ENCODE results near the gene TBX18. TPM values are rescaled to one million over a fixed set of nuclear protein-coding genes. Genes with fewer than 3 reads are reported as not detected.

Gene TBX18
- total and polyA plus RNA-seq, 4 donors, result 0.10 to 0.59 (median 0.19) TPM; not detected in 1

DNA sequence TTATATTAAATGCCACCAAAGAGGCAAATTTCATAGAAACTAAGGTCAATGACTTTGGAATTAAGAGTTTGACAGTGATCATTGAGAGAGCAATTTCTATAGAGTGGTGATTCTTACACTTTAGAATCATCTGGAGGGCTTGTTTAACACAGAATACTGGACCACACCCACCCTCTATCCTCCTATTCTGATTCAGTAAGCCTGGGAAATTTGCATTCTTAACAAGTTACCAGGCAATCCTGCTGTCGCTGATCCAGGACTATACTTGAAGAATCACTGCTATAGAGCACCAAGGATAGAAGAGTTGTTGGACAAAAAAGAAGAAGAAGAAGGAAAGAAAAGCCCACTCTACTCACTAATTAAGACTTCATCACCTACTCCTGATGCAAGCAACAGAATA is 21.3 kb upstream of the TBX18 start:
- H3K27ac ChIP-seq (ENCODE audit: low read depth in 1 of 2, low read length in 2 of 2), result no peak overlapping the region
- H3K9me3 ChIP-seq (ENCODE audit: control insufficient read depth in 4 of 4, low read length in 3 of 4), result no peaks in the 10 kb centered on the region
- H3K9ac ChIP-seq (ENCODE audit: low read depth in 1 of 2, low read length in 2 of 2), result no peak overlapping the region
- H3K27me3 ChIP-seq (ENCODE audit: control insufficient read depth in 4 of 4, insufficient read depth in 4 of 4, low read length in 3 of 4), result no peaks in the 10 kb centered on the region
- 39% methylated on average over 1 of the region's 1 CpG for WGBS
- no peak for DNase-seq (ENCODE audit: low spot score)
- H3K4me1 ChIP-seq (ENCODE audit: control insufficient read depth in 4 of 4, insufficient read depth in 4 of 4, low read length in 3 of 4), result no peaks in the 10 kb centered on the region
- H3K4me3 ChIP-seq (ENCODE audit: low read depth in 1 of 3, low read length in 3 of 3), result no peak overlapping the region
- no peaks in the 10 kb centered on the region for H3K36me3 ChIP-seq (ENCODE audit: control insufficient read depth in 4 of 4, insufficient read depth in 3 of 4, low read depth in 1 of 4, low read length in 3 of 4)
- no peak for TF ChIP-seq NR2F2 (IDR thresholded peaks at IDR 0.05)
- TF ChIP-seq, protein P1, sequence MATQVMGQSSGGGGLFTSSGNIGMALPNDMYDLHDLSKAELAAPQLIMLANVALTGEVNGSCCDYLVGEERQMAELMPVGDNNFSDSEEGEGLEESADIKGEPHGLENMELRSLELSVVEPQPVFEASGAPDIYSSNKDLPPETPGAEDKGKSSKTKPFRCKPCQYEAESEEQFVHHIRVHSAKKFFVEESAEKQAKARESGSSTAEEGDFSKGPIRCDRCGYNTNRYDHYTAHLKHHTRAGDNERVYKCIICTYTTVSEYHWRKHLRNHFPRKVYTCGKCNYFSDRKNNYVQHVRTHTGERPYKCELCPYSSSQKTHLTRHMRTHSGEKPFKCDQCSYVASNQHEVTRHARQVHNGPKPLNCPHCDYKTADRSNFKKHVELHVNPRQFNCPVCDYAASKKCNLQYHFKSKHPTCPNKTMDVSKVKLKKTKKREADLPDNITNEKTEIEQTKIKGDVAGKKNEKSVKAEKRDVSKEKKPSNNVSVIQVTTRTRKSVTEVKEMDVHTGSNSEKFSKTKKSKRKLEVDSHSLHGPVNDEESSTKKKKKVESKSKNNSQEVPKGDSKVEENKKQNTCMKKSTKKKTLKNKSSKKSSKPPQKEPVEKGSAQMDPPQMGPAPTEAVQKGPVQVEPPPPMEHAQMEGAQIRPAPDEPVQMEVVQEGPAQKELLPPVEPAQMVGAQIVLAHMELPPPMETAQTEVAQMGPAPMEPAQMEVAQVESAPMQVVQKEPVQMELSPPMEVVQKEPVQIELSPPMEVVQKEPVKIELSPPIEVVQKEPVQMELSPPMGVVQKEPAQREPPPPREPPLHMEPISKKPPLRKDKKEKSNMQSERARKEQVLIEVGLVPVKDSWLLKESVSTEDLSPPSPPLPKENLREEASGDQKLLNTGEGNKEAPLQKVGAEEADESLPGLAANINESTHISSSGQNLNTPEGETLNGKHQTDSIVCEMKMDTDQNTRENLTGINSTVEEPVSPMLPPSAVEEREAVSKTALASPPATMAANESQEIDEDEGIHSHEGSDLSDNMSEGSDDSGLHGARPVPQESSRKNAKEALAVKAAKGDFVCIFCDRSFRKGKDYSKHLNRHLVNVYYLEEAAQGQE (IDR thresholded peaks at IDR 0.05), result no peak
- TF ChIP-seq, protein P2, sequence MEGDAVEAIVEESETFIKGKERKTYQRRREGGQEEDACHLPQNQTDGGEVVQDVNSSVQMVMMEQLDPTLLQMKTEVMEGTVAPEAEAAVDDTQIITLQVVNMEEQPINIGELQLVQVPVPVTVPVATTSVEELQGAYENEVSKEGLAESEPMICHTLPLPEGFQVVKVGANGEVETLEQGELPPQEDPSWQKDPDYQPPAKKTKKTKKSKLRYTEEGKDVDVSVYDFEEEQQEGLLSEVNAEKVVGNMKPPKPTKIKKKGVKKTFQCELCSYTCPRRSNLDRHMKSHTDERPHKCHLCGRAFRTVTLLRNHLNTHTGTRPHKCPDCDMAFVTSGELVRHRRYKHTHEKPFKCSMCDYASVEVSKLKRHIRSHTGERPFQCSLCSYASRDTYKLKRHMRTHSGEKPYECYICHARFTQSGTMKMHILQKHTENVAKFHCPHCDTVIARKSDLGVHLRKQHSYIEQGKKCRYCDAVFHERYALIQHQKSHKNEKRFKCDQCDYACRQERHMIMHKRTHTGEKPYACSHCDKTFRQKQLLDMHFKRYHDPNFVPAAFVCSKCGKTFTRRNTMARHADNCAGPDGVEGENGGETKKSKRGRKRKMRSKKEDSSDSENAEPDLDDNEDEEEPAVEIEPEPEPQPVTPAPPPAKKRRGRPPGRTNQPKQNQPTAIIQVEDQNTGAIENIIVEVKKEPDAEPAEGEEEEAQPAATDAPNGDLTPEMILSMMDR (IDR thresholded peaks at IDR 0.05; ENCODE audit: low read depth, low read length, missing input control), result no peak
- TF ChIP-seq RXRA (IDR thresholded peaks at IDR 0.05), result no peak
- TF ChIP-seq HNF4G (IDR thresholded peaks at IDR 0.05), result no peak
- TF ChIP-seq, protein P3, sequence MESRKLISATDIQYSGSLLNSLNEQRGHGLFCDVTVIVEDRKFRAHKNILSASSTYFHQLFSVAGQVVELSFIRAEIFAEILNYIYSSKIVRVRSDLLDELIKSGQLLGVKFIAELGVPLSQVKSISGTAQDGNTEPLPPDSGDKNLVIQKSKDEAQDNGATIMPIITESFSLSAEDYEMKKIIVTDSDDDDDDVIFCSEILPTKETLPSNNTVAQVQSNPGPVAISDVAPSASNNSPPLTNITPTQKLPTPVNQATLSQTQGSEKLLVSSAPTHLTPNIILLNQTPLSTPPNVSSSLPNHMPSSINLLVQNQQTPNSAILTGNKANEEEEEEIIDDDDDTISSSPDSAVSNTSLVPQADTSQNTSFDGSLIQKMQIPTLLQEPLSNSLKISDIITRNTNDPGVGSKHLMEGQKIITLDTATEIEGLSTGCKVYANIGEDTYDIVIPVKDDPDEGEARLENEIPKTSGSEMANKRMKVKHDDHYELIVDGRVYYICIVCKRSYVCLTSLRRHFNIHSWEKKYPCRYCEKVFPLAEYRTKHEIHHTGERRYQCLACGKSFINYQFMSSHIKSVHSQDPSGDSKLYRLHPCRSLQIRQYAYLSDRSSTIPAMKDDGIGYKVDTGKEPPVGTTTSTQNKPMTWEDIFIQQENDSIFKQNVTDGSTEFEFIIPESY (IDR thresholded peaks at IDR 0.05), result no peak
- TF ChIP-seq FOXA1 (IDR thresholded peaks at IDR 0.05), result no peak
- no peak for TF ChIP-seq JUND (IDR thresholded peaks at IDR 0.05)
- no peak for TF ChIP-seq SP1 (IDR thresholded peaks at IDR 0.05)
- TF ChIP-seq HNF4A (conservative IDR thresholded peaks at IDR 0.05), result no peak
- TF ChIP-seq GABPA (IDR thresholded peaks at IDR 0.05 in 1 of 2, conservative IDR thresholded peaks at IDR 0.05 in 1 of 2), result no peak
- TF ChIP-seq, protein P4, sequence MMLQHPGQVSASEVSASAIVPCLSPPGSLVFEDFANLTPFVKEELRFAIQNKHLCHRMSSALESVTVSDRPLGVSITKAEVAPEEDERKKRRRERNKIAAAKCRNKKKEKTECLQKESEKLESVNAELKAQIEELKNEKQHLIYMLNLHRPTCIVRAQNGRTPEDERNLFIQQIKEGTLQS (IDR thresholded peaks at IDR 0.05), result no peak
- TF ChIP-seq YY1 (IDR thresholded peaks at IDR 0.05), result no peak
- TF ChIP-seq RAD21 (IDR thresholded peaks at IDR 0.05), result no peak
- TF ChIP-seq FOXA2 (IDR thresholded peaks at IDR 0.05), result no peak
- TF ChIP-seq, protein P5, sequence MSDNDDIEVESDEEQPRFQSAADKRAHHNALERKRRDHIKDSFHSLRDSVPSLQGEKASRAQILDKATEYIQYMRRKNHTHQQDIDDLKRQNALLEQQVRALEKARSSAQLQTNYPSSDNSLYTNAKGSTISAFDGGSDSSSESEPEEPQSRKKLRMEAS (IDR thresholded peaks at IDR 0.05), result no peak

DNA sequence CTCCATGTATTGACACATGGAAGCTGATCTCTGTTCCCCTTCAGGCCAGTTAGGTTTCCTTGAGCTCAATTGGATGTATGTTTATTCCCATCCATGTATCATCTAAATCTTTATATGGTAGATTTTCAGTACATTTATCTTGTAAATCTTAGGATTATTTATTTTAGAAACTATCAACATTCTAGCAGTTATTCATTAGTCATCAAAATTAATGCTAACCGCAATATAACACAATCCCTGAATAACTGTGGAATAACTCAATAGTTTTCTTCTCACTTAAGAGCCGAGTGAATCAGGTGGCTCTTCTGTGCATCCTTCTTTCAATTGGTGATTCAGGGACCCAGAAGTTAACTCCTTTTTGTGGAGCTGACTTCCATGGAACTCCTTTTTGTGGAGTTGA is 15.5 kb upstream of the TBX18 start:
- no peaks in the 10 kb centered on the region for H3K27me3 ChIP-seq (ENCODE audit: control insufficient read depth in 4 of 4, insufficient read depth in 4 of 4, low read length in 3 of 4)
- peaks cover 0 to 2% (median 0%) of the 10 kb centered on the region in 4 donors for H3K4me1 ChIP-seq (ENCODE audit: control insufficient read depth in 4 of 4, insufficient read depth in 4 of 4, low read length in 3 of 4)
- no peaks in the 10 kb centered on the region for H3K36me3 ChIP-seq (ENCODE audit: control insufficient read depth in 4 of 4, insufficient read depth in 3 of 4, low read depth in 1 of 4, low read length in 3 of 4)
- no peak overlapping the region for H3K27ac ChIP-seq (ENCODE audit: low read depth in 1 of 2, low read length in 2 of 2)
- no peaks in the 10 kb centered on the region for H3K9me3 ChIP-seq (ENCODE audit: control insufficient read depth in 4 of 4, low read length in 3 of 4)
- DNase-seq (ENCODE audit: low spot score), result no peak
- no peak overlapping the region for H3K9ac ChIP-seq (ENCODE audit: low read depth in 1 of 2, low read length in 2 of 2)
- WGBS, result 95% methylated on average over 2 of the region's 2 CpGs
- H3K4me3 ChIP-seq (ENCODE audit: low read depth in 1 of 3, low read length in 3 of 3), result no peak overlapping the region
- no peak for TF ChIP-seq RXRA (IDR thresholded peaks at IDR 0.05)
- TF ChIP-seq FOXA2 (IDR thresholded peaks at IDR 0.05), result no peak
- TF ChIP-seq HNF4G (IDR thresholded peaks at IDR 0.05), result no peak
- no peak for TF ChIP-seq FOXA1 (IDR thresholded peaks at IDR 0.05)
- TF ChIP-seq, protein P5 (IDR thresholded peaks at IDR 0.05), result no peak
- no peak for TF ChIP-seq TAF1 (conservative IDR thresholded peaks at IDR 0.05)
- TF ChIP-seq, protein P2 (IDR thresholded peaks at IDR 0.05; ENCODE audit: low read depth, low read length, missing input control), result no peak
- TF ChIP-seq, protein P3 (IDR thresholded peaks at IDR 0.05), result no peak
- TF ChIP-seq HNF4A (conservative IDR thresholded peaks at IDR 0.05), result no peak
- TF ChIP-seq SP1 (IDR thresholded peaks at IDR 0.05), result no peak
- no peak for TF ChIP-seq EGR1 (IDR thresholded peaks at IDR 0.05; ENCODE audit: low read depth in 2 of 2)
